ENCODE results near the gene APOL2.

GRCh38 chr22:36194385-36194784 lies 44.9 kb downstream of the APOL2 start:
- TF ChIP-seq CTCF (IDR thresholded peaks at IDR 0.05): no peak
- TF ChIP-seq POLR2A (IDR thresholded peaks at IDR 0.05): no peak

Data from uterus (tissue), 2 donors.